HTR-8/SVneo (cell line): ENCODE data around the gene ARF3.
"Not testable (repeated sequence)": the region's sequence is repeated elsewhere in the genome, so short reads cannot be mapped to it uniquely, and the experiment has no call there.

Experiments
- DNase-seq: peaks from one replicate; pipeline ENCODE4 v3.0.0; 2011; ENCODE audit warnings: low spot score, mixed read lengths; ENCODE audit not compliant: insufficient read length
- FAIRE-seq: peaks from 2 replicates; lab custom pipeline; 2011; peaks lifted over from hg19 to GRCh38; lab: Jason Lieb, UNC

The ARF3 gene

DNA sequence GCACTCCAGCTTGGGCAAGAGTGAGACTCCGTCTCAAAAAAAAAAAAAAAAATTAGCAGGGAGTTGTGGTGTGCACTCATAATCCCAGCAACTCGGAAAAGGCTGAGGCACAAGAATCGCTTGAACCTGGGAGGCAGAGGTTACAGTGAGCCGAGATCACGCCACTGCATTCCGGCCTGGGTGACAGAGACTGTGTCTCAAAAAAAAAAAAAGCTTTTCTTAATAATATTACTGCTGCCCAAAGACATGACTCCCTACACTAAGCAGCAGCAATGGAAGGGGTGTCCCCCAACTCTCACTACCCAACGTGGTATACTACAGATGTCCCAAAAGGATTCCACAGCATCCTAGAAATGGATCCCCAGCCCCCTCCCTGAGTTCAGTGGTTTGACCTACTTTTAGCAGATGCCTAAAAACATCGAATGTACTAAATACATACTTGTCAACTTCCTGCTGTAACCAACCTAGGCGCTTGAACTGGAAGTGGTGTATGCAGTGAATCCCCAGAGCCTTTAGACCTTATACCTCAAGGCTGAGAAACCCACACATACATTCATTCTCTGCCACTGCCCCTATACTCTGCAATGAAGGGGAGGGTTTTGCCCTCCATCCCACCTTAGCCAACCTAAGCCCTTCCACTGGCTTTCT, 23.5 kb downstream of the ARF3 start:
- DNase-seq = no peak
- FAIRE-seq = no peak

GRCh38 chr12:48932878-48933277, 24.4 kb downstream of the ARF3 start:
- FAIRE-seq (no peak), DNase-seq (no peak)

- no peak for FAIRE-seq
- no peak for DNase-seq
These were observed 26.8 kb downstream of the ARF3 start for GRCh38 chr12:48930475-48930874.

DNA sequence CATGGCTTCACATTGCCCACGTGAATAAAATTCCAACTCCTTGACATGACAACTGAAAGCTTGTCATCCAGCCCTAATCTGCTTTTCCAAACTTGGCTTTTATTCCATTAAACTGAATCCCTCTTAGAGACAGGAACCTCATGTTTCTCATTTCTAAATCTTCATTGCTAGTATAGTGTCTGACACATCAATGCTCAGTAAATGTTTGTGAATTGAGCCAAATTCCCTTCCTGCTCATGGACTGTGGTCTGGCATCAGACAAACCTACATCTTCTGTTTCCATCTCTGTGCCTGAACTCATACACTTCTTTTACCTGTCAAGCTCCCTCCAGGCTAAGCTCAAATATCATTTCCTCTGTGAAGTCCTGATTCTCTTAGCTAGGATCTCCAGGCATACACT, 27.7 kb downstream of the ARF3 start:
- no peak for FAIRE-seq
- no peak for DNase-seq

GRCh38 chr12:48927261-48927660, 30.0 kb downstream of the ARF3 start:
- FAIRE-seq (no peak), DNase-seq (no peak)

DNA sequence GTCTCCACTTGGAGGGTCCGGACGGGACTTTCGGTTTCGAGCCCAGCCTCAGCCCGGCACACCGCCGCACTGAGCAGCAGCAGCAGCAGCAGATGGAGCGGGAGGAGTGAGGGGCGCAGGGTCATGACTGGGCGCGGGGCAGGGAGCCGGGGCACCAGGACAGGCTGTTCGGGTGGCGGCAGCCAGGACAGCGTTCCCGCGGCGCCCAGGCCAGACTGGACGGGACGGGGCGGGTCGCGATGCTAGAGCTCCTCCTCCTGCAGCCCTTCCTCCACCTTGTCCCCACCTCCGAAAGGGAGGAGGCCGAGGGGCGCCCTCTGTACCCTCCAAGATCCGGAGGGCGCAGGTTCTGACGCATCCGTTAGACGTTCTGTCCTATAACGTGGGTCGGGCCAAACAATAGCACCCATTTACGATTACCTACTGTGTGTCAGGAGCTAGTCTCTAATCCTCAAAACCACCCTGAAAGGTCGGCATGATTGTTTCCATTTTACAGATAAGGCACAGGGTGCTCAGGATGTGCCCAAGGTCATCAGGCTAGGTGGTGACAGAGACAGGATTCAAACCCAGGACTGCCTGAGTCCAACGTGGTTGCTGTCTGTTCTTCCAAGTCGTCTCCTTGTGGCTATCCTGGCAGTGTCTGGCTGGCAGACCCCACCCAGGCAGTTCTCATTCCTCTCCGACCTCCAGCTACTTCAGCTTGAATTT, 31.8 kb downstream of the ARF3 start, which contains the start of gene FKBP11:
FKBP11 (minus strand) TSS at position 189 of the 708 bp plus-strand sequence; CDS start at position 125, 64 bp downstream.
- FAIRE-seq (peak; percentile 16), DNase-seq (peak; percentile 79)

- FAIRE-seq (peak; percentile 64), DNase-seq (peak; percentile 81)
These were observed 32.5 kb downstream of the ARF3 start for GRCh38 chr12:48924617-48925303.

- DNase-seq (no peak), FAIRE-seq (no peak)
These were observed 34.2 kb downstream of the ARF3 start for GRCh38 chr12:48923117-48923516.

- no peak for DNase-seq
- FAIRE-seq = no peak
These were observed 39.3 kb downstream of the ARF3 start for GRCh38 chr12:48917857-48918537.

- FAIRE-seq = no peak
- DNase-seq = no peak
These were observed 47.1 kb downstream of the ARF3 start for GRCh38 chr12:48910196-48910595.

DNA sequence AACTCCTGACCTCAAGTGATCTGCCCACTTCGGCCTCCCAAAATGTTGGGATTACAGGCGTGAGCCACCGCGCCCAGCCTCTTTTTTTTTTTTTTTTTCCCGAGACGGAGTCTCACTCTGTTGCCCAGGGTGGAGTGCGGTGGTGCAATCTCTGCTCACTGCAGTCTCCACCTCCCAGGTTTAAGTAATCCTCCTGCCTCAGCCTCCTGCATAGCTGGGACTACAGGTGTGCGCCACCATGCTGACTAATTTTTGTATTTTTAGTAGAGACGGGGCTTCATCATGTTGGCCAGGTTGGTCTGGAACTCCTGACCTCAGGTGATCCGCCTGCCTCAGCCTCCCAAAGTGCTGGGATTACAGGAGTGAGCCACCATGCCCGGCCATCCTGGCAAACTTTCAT, 47.6 kb downstream of the ARF3 start:
- DNase-seq, FAIRE-seq: not testable (repeated sequence)

- DNase-seq (no peak), FAIRE-seq (no peak)
These were observed 50.0 kb downstream of the ARF3 start for GRCh38 chr12:48907245-48907644.

DNA sequence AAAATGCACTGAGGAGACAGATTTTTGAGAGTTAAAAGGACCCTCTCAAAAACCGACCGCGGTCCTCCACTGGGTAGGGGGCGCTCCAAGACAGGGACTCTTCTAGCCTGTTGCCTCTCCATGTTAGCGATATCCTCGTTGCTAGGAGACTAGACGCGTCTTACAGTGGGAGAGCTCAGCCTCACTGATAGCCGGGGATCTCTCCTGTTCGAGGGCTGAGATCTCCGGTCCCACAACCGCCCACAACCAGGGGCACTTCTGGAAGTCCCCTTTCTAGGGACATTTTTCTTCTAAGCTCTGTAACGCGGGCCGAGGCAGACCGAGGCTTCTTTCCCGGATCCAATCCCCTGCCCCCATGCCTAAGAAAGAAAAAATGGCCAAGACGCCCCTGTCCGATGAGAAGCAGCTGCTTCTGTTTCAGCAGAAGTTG, 53.3 kb downstream of the ARF3 start:
- DNase-seq (peak; percentile 84), FAIRE-seq (peak; percentile 51)

GRCh38 chr12:48903363-48903981, 53.8 kb downstream of the ARF3 start:
- DNase-seq = no peak
- no peak for FAIRE-seq

GRCh38 chr12:48901278-48901677, 56.0 kb downstream of the ARF3 start:
- no peak for DNase-seq
- FAIRE-seq = no peak

- FAIRE-seq (no peak), DNase-seq (no peak)
These were observed 57.6 kb downstream of the ARF3 start for GRCh38 chr12:48899651-48900050.

- no peak for FAIRE-seq
- no peak for DNase-seq
These were observed 63.0 kb downstream of the ARF3 start for GRCh38 chr12:48894271-48894670.

DNA sequence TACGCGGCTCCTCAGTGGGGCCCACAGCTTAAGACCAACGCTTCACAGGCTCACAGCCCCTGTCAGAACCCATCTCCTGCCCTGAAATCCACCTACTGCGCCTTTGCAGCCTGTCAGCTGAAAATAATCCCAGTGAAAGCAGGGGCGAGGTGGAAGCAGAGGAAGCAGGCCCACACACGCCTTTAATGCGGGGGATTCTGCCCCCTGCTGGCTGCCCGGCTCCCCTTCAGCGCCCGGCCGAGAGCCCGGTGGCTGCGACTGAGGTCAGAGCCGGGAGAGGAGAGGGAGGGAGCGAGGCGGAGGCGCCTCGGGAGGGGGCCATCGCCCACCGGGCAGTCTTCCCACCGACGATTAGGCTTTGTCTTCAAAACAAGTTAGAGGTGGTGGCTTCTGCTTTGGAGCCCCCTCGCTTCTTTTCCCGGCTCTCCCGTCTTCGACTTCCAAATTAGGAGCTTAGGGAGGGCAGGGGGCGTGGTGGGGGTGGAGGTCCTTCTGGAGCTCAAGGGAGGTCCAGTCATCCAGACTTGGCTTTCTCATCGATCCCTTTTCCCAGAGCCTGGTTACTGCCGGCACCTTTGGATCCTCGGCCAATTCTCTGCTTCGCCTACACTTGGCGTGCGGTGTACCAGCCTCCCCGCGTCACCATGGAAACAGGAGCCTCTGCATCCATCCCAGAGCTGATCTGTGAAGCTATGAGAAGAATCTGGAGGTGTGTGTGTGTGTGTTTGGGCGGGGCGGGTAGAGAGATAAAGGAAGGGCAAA, 66.4 kb downstream of the ARF3 start:
- FAIRE-seq = no peak

DNA sequence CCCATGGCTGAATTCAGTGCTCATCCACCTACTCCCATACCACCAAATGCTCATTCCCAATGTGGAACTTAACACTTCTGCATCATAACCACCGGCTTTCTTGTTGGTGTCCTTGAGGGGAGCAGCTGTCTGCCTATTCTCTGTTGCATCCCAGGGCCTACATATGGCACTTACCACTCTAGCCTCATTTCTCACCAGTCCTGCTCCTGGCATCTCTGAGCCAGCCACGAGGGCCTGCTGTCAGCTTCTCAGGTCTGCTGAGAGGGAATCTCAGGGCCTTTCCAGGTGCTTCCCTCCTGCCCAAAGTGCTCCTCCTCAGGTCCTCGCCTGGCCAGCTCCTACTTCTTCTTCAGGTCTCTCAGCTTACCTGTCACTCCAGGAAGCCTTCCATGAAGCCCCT, 67.6 kb downstream of the ARF3 start:
- FAIRE-seq (no peak), DNase-seq (no peak)

More for the DNA sequence above, 66.4 kb downstream of the ARF3 start:
- DNase-seq = peak; percentile 82
